ENCODE measurements around the gene LAMB4.

DNA sequence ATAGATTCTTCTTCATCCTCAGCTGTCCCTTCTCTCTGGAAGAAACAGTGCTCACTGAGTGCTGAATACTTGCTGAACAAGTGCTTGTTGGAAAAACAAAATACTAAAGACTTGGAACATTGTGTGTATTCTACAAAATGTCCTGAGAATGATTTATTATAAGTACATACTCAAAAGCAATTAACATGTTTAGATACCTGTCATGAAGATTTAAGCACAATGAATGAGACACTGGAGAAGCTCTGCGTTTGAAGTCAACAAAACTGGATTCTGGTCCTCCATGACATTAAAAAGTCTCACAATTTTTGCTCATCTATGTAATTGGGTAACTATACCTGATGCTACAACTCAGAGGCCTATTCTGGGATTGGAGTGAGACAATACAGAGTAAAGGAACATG is 92.4 kb downstream of the LAMB4 start:
- TF ChIP-seq, protein P1, sequence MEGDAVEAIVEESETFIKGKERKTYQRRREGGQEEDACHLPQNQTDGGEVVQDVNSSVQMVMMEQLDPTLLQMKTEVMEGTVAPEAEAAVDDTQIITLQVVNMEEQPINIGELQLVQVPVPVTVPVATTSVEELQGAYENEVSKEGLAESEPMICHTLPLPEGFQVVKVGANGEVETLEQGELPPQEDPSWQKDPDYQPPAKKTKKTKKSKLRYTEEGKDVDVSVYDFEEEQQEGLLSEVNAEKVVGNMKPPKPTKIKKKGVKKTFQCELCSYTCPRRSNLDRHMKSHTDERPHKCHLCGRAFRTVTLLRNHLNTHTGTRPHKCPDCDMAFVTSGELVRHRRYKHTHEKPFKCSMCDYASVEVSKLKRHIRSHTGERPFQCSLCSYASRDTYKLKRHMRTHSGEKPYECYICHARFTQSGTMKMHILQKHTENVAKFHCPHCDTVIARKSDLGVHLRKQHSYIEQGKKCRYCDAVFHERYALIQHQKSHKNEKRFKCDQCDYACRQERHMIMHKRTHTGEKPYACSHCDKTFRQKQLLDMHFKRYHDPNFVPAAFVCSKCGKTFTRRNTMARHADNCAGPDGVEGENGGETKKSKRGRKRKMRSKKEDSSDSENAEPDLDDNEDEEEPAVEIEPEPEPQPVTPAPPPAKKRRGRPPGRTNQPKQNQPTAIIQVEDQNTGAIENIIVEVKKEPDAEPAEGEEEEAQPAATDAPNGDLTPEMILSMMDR (IDR thresholded peaks at IDR 0.05): no peak
- TF ChIP-seq POLR2A (IDR thresholded peaks at IDR 0.05): no peak

All from body of pancreas (tissue), 4 donors.